H9 (cell line): ENCODE measurements around the gene AMN. TPM values are rescaled to one million over a fixed set of nuclear protein-coding genes. Genes with fewer than 3 reads are reported as not detected.

Experiments
- DNase-seq: peaks from one replicate; pipeline ENCODE4 v3.0.0-alpha.2; 2017
- H2AFZ ChIP-seq: one replicate; pipeline ENCODE4 v1.6.1; 2013; ENCODE audit warnings: mild to moderate bottlenecking, low read length, control low read depth, moderate library complexity
- H2AK5ac ChIP-seq: 2 replicates; pipeline ENCODE4 v1.6.1; 2013; ENCODE audit warnings: low read length, control low read depth, mixed read lengths; ENCODE audit not compliant: insufficient read length
- H2BK120ac ChIP-seq: one replicate; pipeline ENCODE4 v1.6.1; 2013; ENCODE audit warnings: low read depth, mild to moderate bottlenecking, low read length, control low read depth, inconsistent platforms; ENCODE audit not compliant: poor library complexity, severe bottlenecking
- H2BK12ac ChIP-seq: 2 replicates; pipeline ENCODE4 v1.6.1; 2013; ENCODE audit warnings: low read length, control low read depth, mixed read lengths, low read depth; ENCODE audit not compliant: insufficient read length
- H2BK15ac ChIP-seq: 2 replicates; pipeline ENCODE4 v1.6.1; 2013; ENCODE audit warnings: low read depth, low read length, control low read depth
- H2BK20ac ChIP-seq: one replicate; pipeline ENCODE4 v1.6.1; 2013; ENCODE audit warnings: low read depth, mild to moderate bottlenecking, low read length, control low read depth, inconsistent platforms; ENCODE audit not compliant: poor library complexity, severe bottlenecking
- H2BK5ac ChIP-seq: 2 replicates; pipeline ENCODE4 v1.6.1; 2013; ENCODE audit warnings: low read length, control low read depth, mixed read lengths; ENCODE audit not compliant: insufficient read length
- H3K14ac ChIP-seq: 2 replicates; pipeline ENCODE4 v1.6.1; 2013; ENCODE audit warnings: low read length, control low read depth; ENCODE audit not compliant: insufficient read depth
- H3K18ac ChIP-seq: 2 replicates; pipeline ENCODE4 v1.6.1; 2013; ENCODE audit warnings: low read depth, mild to moderate bottlenecking, mixed read lengths, low read length, control low read depth; ENCODE audit not compliant: insufficient read length
- H3K23ac ChIP-seq: 2 replicates; pipeline ENCODE4 v1.6.1; 2013; ENCODE audit warnings: low read length, control low read depth, mixed read lengths, low read depth; ENCODE audit not compliant: insufficient read length
- H3K23me2 ChIP-seq: 2 replicates; pipeline ENCODE4 v1.6.1; 2013; ENCODE audit warnings: low read depth, mild to moderate bottlenecking, mixed read lengths, low read length, control low read depth; ENCODE audit not compliant: insufficient read length, poor library complexity, severe bottlenecking
- H3K27ac ChIP-seq: 2 replicates; pipeline ENCODE4 v1.5.1; 2013; ENCODE audit warnings: low read length, control low read depth, mixed read lengths, low read depth; ENCODE audit not compliant: insufficient read length
- H3K27me3 ChIP-seq: 2 replicates; pipeline ENCODE4 v1.6.1; 2013; ENCODE audit warnings: low read length, control low read depth, inconsistent platforms; ENCODE audit not compliant: insufficient read depth
- H3K4ac ChIP-seq: 2 replicates; pipeline ENCODE4 v1.6.1; 2013; ENCODE audit warnings: low read depth, mild to moderate bottlenecking, control low read depth, inconsistent platforms, low read length, moderate library complexity
- H3K4me1 ChIP-seq: 2 replicates; pipeline ENCODE4 v1.6.1; 2013; ENCODE audit warnings: low read length, control low read depth, inconsistent platforms; ENCODE audit not compliant: insufficient read depth
- H3K4me2 ChIP-seq: 2 replicates; pipeline ENCODE4 v1.6.1; 2013; ENCODE audit warnings: low read length, control low read depth, mixed read lengths; ENCODE audit not compliant: insufficient read length, insufficient read depth
- H3K56ac ChIP-seq: 2 replicates; pipeline ENCODE4 v1.6.1; 2013; ENCODE audit warnings: low read depth, mild to moderate bottlenecking, mixed read lengths, low read length, control low read depth; ENCODE audit not compliant: insufficient read length
- H3K79me1 ChIP-seq: 2 replicates; pipeline ENCODE4 v1.6.1; 2013; ENCODE audit warnings: low read depth, mild to moderate bottlenecking, moderate library complexity, low read length, control low read depth, inconsistent platforms; ENCODE audit not compliant: insufficient read depth, poor library complexity, severe bottlenecking
- H3K79me2 ChIP-seq: 2 replicates; pipeline ENCODE4 v1.6.1; 2013; ENCODE audit warnings: low read length, control low read depth, inconsistent platforms; ENCODE audit not compliant: insufficient read depth
- H3K9ac ChIP-seq: 2 replicates; pipeline ENCODE4 v1.6.1; 2013; ENCODE audit warnings: low read length, control low read depth, mixed read lengths; ENCODE audit not compliant: insufficient read length; ENCODE audit errors: extremely low read depth
- H3K9me3 ChIP-seq: one replicate; pipeline ENCODE4 v1.6.1; 2013; ENCODE audit warnings: low read depth, low read length, inconsistent platforms; ENCODE audit not compliant: control insufficient read depth
- H3T11ph ChIP-seq: one replicate; pipeline ENCODE4 v1.6.1; 2013; ENCODE audit warnings: mild to moderate bottlenecking, low read length, control low read depth, inconsistent platforms
- H4K20me1 ChIP-seq: one replicate; pipeline ENCODE4 v1.6.1; 2013; ENCODE audit not compliant: control insufficient read depth, insufficient read length, insufficient read depth
- H4K5ac ChIP-seq: 2 replicates; pipeline ENCODE4 v1.6.1; 2013; ENCODE audit warnings: low read depth, mild to moderate bottlenecking, mixed read lengths, low read length, control low read depth; ENCODE audit not compliant: insufficient read length
- H4K8ac ChIP-seq: replicated peaks from 2 replicates; pipeline ENCODE4 v1.6.1; 2013; ENCODE audit warnings: low read length, control low read depth, mixed read lengths, low read depth; ENCODE audit not compliant: insufficient read length
- H4K91ac ChIP-seq: 2 replicates; pipeline ENCODE4 v1.6.1; 2013; ENCODE audit warnings: low read depth, mild to moderate bottlenecking, moderate library complexity, mixed read lengths, low read length, control low read depth; ENCODE audit not compliant: insufficient read length
- H3K27ac Mint-ChIP-seq, 3 experiments: 2 replicates in 2 of 3; 3 replicates in 1 of 3; pipeline ENCODE4 v1.8.0; 2020 to 2021; ENCODE audit warnings: mixed read lengths in 3 of 3, mild to moderate bottlenecking in 1 of 3, moderate library complexity in 1 of 3
- H3K27me3 Mint-ChIP-seq: 2 replicates; pipeline ENCODE4 v1.8.0; 2021; ENCODE audit warnings: low read depth, mild to moderate bottlenecking, moderate library complexity, mixed read lengths
- H3K36me3 Mint-ChIP-seq, 3 experiments: 2 replicates in 2 of 3; 3 replicates in 1 of 3; pipeline ENCODE4 v1.8.0; 2020 to 2021; ENCODE audit warnings: low read depth in 3 of 3, mixed read lengths in 3 of 3; ENCODE audit not compliant: insufficient read depth in 1 of 3
- H3K4me1 Mint-ChIP-seq, 2 experiments: 2 replicates each; pipeline ENCODE4 v1.8.0; 2020; ENCODE audit warnings: mixed read lengths in 2 of 2
- H3K4me3 Mint-ChIP-seq, 2 experiments: 2 replicates in 1 of 2; 3 replicates in 1 of 2; pipeline ENCODE4 v1.8.0; 2020 to 2021; ENCODE audit warnings: mild to moderate bottlenecking in 2 of 2, mixed read lengths in 2 of 2, moderate library complexity in 1 of 2
- H3K9me3 Mint-ChIP-seq, 2 experiments: 2 replicates in 1 of 2; 3 replicates in 1 of 2; pipeline ENCODE4 v1.8.0; 2020; ENCODE audit warnings: mild to moderate bottlenecking in 2 of 2, mixed read lengths in 2 of 2, moderate library complexity in 1 of 2
- WGBS: extraction: QIAGEN DNeasy Blood & Tissue Kit; methylation state at CpG from one replicate; pipeline ENCODE4 v1.1.7; 2013; ENCODE audit warnings: missing lambda C conversion rate, low lambda C conversion rate, mixed read lengths; ENCODE audit not compliant: insufficient read length; ENCODE audit errors: extremely low coverage; 5-methylcytosine and 5-hydroxymethylcytosine counted together
- total RNA-seq: library from RNA; stranded (reverse); gene quantifications from 2 replicates; pipeline ENCODE4 v1.2.1, GENCODE V29; 2021
- TF ChIP-seq, protein P1 (sequence below): fragments of 200-600 bp; sonication (generic); conservative IDR thresholded peaks from 3 replicates; pipeline ENCODE4 v1.8.0; 2021; ENCODE audit warnings: antibody characterized with exemption, mild to moderate bottlenecking

The AMN gene
- total RNA-seq, 1 experiment from 2014 or later: 1.9 TPM

GRCh38 chr14:102939329-102939728 lies 16.9 kb downstream of the AMN start:
- no peak overlapping the region for H4K8ac ChIP-seq
- H3K23me2 ChIP-seq: no peaks in the 10 kb centered on the region
- H3K27me3 Mint-ChIP-seq: no peaks in the 10 kb centered on the region
- H3K27me3 ChIP-seq: no peaks in the 10 kb centered on the region
- no peak overlapping the region for H3K9ac ChIP-seq
- H3K79me1 ChIP-seq: no peaks in the 10 kb centered on the region
- no peak overlapping the region for H2AFZ ChIP-seq
- no peaks in the 10 kb centered on the region for H3K9me3 ChIP-seq
- no peak overlapping the region for H2BK12ac ChIP-seq
- no peak overlapping the region for H3K23ac ChIP-seq
- no CpG with 5 or more reads among the region's 18 CpGs for WGBS
- H3K56ac ChIP-seq: no peak overlapping the region
- no peaks in the 10 kb centered on the region for H4K20me1 ChIP-seq
- no peak overlapping the region for H3K14ac ChIP-seq
- H2BK20ac ChIP-seq: no peak overlapping the region
- TF ChIP-seq, protein P1, sequence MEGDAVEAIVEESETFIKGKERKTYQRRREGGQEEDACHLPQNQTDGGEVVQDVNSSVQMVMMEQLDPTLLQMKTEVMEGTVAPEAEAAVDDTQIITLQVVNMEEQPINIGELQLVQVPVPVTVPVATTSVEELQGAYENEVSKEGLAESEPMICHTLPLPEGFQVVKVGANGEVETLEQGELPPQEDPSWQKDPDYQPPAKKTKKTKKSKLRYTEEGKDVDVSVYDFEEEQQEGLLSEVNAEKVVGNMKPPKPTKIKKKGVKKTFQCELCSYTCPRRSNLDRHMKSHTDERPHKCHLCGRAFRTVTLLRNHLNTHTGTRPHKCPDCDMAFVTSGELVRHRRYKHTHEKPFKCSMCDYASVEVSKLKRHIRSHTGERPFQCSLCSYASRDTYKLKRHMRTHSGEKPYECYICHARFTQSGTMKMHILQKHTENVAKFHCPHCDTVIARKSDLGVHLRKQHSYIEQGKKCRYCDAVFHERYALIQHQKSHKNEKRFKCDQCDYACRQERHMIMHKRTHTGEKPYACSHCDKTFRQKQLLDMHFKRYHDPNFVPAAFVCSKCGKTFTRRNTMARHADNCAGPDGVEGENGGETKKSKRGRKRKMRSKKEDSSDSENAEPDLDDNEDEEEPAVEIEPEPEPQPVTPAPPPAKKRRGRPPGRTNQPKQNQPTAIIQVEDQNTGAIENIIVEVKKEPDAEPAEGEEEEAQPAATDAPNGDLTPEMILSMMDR: no peak
- no peak for DNase-seq
- H2BK120ac ChIP-seq: no peak overlapping the region
- H4K5ac ChIP-seq: no peak overlapping the region
- no peak overlapping the region for H4K91ac ChIP-seq
- H3T11ph ChIP-seq: no peak overlapping the region
- H3K4me3 Mint-ChIP-seq: no peak overlapping the region; a peak in 1 of 5 replicates
- no peaks in the 10 kb centered on the region for H3K9me3 Mint-ChIP-seq
- no peak overlapping the region for H2AK5ac ChIP-seq
- H2BK15ac ChIP-seq: no peak overlapping the region
- no peaks in the 10 kb centered on the region for H3K79me2 ChIP-seq
- H2BK5ac ChIP-seq: no peak overlapping the region
- H3K18ac ChIP-seq: no peak overlapping the region
- no peak overlapping the region; a peak in 1 of 7 replicates for H3K27ac Mint-ChIP-seq
- no peaks in the 10 kb centered on the region for H3K4me1 Mint-ChIP-seq
- H3K4me1 ChIP-seq: no peaks in the 10 kb centered on the region
- H3K4me2 ChIP-seq: no peak overlapping the region
- H3K36me3 Mint-ChIP-seq: peaks cover 19 to 83% (median 54%) of the 10 kb centered on the region in 3 experiments; a peak in 6 of 7 replicates
- H3K27ac ChIP-seq: no peak overlapping the region
- no peak overlapping the region for H3K4ac ChIP-seq
